ENCODE measurements around the gene KCNAB2.

The KCNAB2 gene

GRCh38 chr1:6123083-6123482 is 77.4 kb downstream of the KCNAB2 start:
- no peak for ATAC-seq (replicated peaks)
- Mint-ChIP-seq H3K4me1 (peaks cover 5 to 10% of the 10 kb centered on the region in 2 donors), H3K4me3 (no peak overlapping the region), H3K27me3 (peaks cover 26 to 28% of the 10 kb centered on the region in 2 donors), H3K36me3 (no peaks in the 10 kb centered on the region), H3K27ac (no peak overlapping the region), H3K9me3 (no peaks in the 10 kb centered on the region)
- DNase-seq = no peak

GRCh38 chr1:6123816-6124215 is 78.1 kb downstream of the KCNAB2 start:
- DNase-seq = no peak
- Mint-ChIP-seq H3K27ac (no peak overlapping the region), H3K4me1 (peaks cover 5 to 10% of the 10 kb centered on the region in 2 donors), H3K36me3 (no peaks in the 10 kb centered on the region), H3K27me3 (peaks cover 26 to 28% of the 10 kb centered on the region in 2 donors), H3K4me3 (no peak overlapping the region), H3K9me3 (no peaks in the 10 kb centered on the region)
- ATAC-seq (replicated peaks) = no peak

- Mint-ChIP-seq H3K27me3 (peaks cover 26 to 28% of the 10 kb centered on the region in 2 donors), H3K4me3 (no peak overlapping the region), H3K9me3 (no peaks in the 10 kb centered on the region), H3K27ac (no peak overlapping the region), H3K36me3 (no peaks in the 10 kb centered on the region), H3K4me1 (peaks cover 5 to 10% of the 10 kb centered on the region in 2 donors)
- no peak for DNase-seq
- ATAC-seq (replicated peaks) = no peak
Measured at GRCh38 chr1:6124341-6124740, 78.7 kb downstream of the KCNAB2 start.

- H3K4me1 Mint-ChIP-seq = peaks cover 5 to 10% of the 10 kb centered on the region in 2 donors
- DNase-seq (no peak), ATAC-seq (replicated peaks) (no peak)
- no peaks in the 10 kb centered on the region for H3K9me3 Mint-ChIP-seq
- H3K27ac Mint-ChIP-seq = no peak overlapping the region
- no peaks in the 10 kb centered on the region for H3K36me3 Mint-ChIP-seq
- H3K4me3 Mint-ChIP-seq = no peak overlapping the region
- peaks cover 26 to 28% of the 10 kb centered on the region in 2 donors for H3K27me3 Mint-ChIP-seq
Measured at GRCh38 chr1:6124746-6125365, 79.2 kb downstream of the KCNAB2 start.

GRCh38 chr1:6125366-6125765 is 79.7 kb downstream of the KCNAB2 start:
- Mint-ChIP-seq H3K27me3 (peaks cover 26 to 28% of the 10 kb centered on the region in 2 donors), H3K4me1 (peaks cover 5 to 10% of the 10 kb centered on the region in 2 donors), H3K9me3 (no peaks in the 10 kb centered on the region), H3K4me3 (no peak overlapping the region), H3K27ac (peak overlapping the region; percentile 83), H3K36me3 (no peaks in the 10 kb centered on the region)
- ATAC-seq (replicated peaks) (no peak), DNase-seq (no peak)

- Mint-ChIP-seq H3K4me3 (no peak overlapping the region), H3K9me3 (no peaks in the 10 kb centered on the region), H3K4me1 (peaks cover 5 to 10% of the 10 kb centered on the region in 2 donors), H3K36me3 (no peaks in the 10 kb centered on the region), H3K27me3 (peaks cover 26 to 28% of the 10 kb centered on the region in 2 donors), H3K27ac (peak overlapping the region; percentile 83)
- DNase-seq (no peak), ATAC-seq (replicated peaks) (no peak)
Measured at GRCh38 chr1:6126028-6126427, 80.3 kb downstream of the KCNAB2 start.

GRCh38 chr1:6126521-6127067 is 80.9 kb downstream of the KCNAB2 start:
- H3K9me3 Mint-ChIP-seq = no peaks in the 10 kb centered on the region

GRCh38 chr1:6127587-6128163 is 82.0 kb downstream of the KCNAB2 start:
- Mint-ChIP-seq H3K27me3 (peaks cover 23 to 26% of the 10 kb centered on the region in 2 donors), H3K27ac (no peak overlapping the region), H3K4me1 (peaks cover 5 to 10% of the 10 kb centered on the region in 2 donors), H3K36me3 (peaks cover 4% of the 10 kb centered on the region in 2 donors), H3K4me3 (no peak overlapping the region), H3K9me3 (peaks cover 9% of the 10 kb centered on the region in 2 donors)
- DNase-seq (peak; percentile 35), ATAC-seq (replicated peaks) (peak; percentile 85 to 87)

More at GRCh38 chr1:6126521-6127067, 80.9 kb downstream of the KCNAB2 start:
- Mint-ChIP-seq H3K4me1 (peaks cover 5 to 10% of the 10 kb centered on the region in 2 donors), H3K4me3 (no peak overlapping the region), H3K36me3 (no peaks in the 10 kb centered on the region), H3K27me3 (peaks cover 24 to 26% of the 10 kb centered on the region in 2 donors), H3K27ac (no peak overlapping the region)
- no peak for ATAC-seq (replicated peaks)
- no peak for DNase-seq

GRCh38 chr1:6128276-6129081 is 82.8 kb downstream of the KCNAB2 start:
- no peak overlapping the region for H3K4me3 Mint-ChIP-seq
- H3K9me3 Mint-ChIP-seq = peaks cover 10 to 12% of the 10 kb centered on the region in 2 donors
- H3K36me3 Mint-ChIP-seq = peaks cover 4% of the 10 kb centered on the region in 2 donors
- no peak overlapping the region for H3K27ac Mint-ChIP-seq
- ATAC-seq (replicated peaks) (no peak), DNase-seq (no peak)
- peaks cover 5 to 10% of the 10 kb centered on the region in 2 donors for H3K4me1 Mint-ChIP-seq
- H3K27me3 Mint-ChIP-seq = peaks cover 23 to 26% of the 10 kb centered on the region in 2 donors

- Mint-ChIP-seq H3K27me3 (peaks cover 22 to 26% of the 10 kb centered on the region in 2 donors), H3K4me3 (no peak overlapping the region), H3K9me3 (peaks cover 10 to 12% of the 10 kb centered on the region in 2 donors), H3K36me3 (peaks cover 4% of the 10 kb centered on the region in 2 donors), H3K4me1 (peaks cover 5 to 10% of the 10 kb centered on the region in 2 donors), H3K27ac (no peak overlapping the region)
- ATAC-seq (replicated peaks) = no peak
- DNase-seq = no peak
Measured at GRCh38 chr1:6129313-6129712, 83.6 kb downstream of the KCNAB2 start.

GRCh38 chr1:6130036-6130435 is 84.3 kb downstream of the KCNAB2 start:
- H3K36me3 Mint-ChIP-seq = peaks cover 4% of the 10 kb centered on the region in 2 donors
- DNase-seq (no peak), ATAC-seq (replicated peaks) (no peak)
- H3K4me3 Mint-ChIP-seq = no peak overlapping the region
- H3K27me3 Mint-ChIP-seq = peaks cover 16 to 22% of the 10 kb centered on the region in 2 donors
- peaks cover 5 to 10% of the 10 kb centered on the region in 2 donors for H3K4me1 Mint-ChIP-seq
- H3K27ac Mint-ChIP-seq = no peak overlapping the region
- peaks cover 10 to 12% of the 10 kb centered on the region in 2 donors for H3K9me3 Mint-ChIP-seq

- no peak for ATAC-seq (replicated peaks)
- H3K27ac Mint-ChIP-seq = peak overlapping the region; percentile 21
- peaks cover 4% of the 10 kb centered on the region in 2 donors for H3K36me3 Mint-ChIP-seq
- H3K27me3 Mint-ChIP-seq = peaks cover 12 to 19% of the 10 kb centered on the region in 2 donors
- no peak overlapping the region for H3K4me3 Mint-ChIP-seq
- H3K4me1 Mint-ChIP-seq = peaks cover 5 to 10% of the 10 kb centered on the region in 2 donors
- no peak for DNase-seq
- H3K9me3 Mint-ChIP-seq = peaks cover 10 to 12% of the 10 kb centered on the region in 2 donors
Measured at GRCh38 chr1:6130596-6130995, 84.9 kb downstream of the KCNAB2 start.

GRCh38 chr1:6131561-6131960 is 85.9 kb downstream of the KCNAB2 start:
- H3K9me3 Mint-ChIP-seq = peaks cover 10 to 12% of the 10 kb centered on the region in 2 donors
- peaks cover 7 to 9% of the 10 kb centered on the region in 2 donors for H3K27me3 Mint-ChIP-seq
- no peak overlapping the region for H3K4me3 Mint-ChIP-seq
- H3K4me1 Mint-ChIP-seq = peaks cover 5 to 9% of the 10 kb centered on the region in 2 donors
- peaks cover 4% of the 10 kb centered on the region in 2 donors for H3K36me3 Mint-ChIP-seq
- no peak overlapping the region for H3K27ac Mint-ChIP-seq
- DNase-seq (no peak), ATAC-seq (replicated peaks) (no peak)
